H1 (cell line): ENCODE results near the gene OS9. TPM values are rescaled to one million over a fixed set of nuclear protein-coding genes. Genes with fewer than 3 reads are reported as not detected.

Source experiments
- BRCA1 ChIP-seq: IDR thresholded peaks from 2 replicates; pipeline ENCODE4 v1.6.1; 2012; ENCODE audit warnings: low read depth, low read length, improper control_type of control experiment
- CBX5 ChIP-seq: fragments of 300-800, 300-1000 bp; sonication (generic); IDR thresholded peaks from 2 replicates; pipeline ENCODE4 v1.7.1; 2016; ENCODE audit warnings: antibody characterized with exemption, low read length, low read depth
- CTBP2 ChIP-seq: IDR thresholded peaks from 2 replicates; pipeline ENCODE4 v1.7.0; 2011; ENCODE audit warnings: borderline replicate concordance, mild to moderate bottlenecking, moderate library complexity, mixed read lengths, low read length; ENCODE audit not compliant: insufficient read depth, insufficient read length
- EGR1 ChIP-seq: IDR thresholded peaks from 2 replicates; pipeline ENCODE4 v1.6.1; 2011; ENCODE audit warnings: low read depth, low read length, borderline replicate concordance
- EP300 ChIP-seq, 2 experiments: IDR thresholded peaks; 1 replicate in 1 of 2; 2 replicates in 1 of 2; pipeline ENCODE4 v1.6.1; 2011 to 2012; ENCODE audit warnings: low read depth in 2 of 2, low read length in 2 of 2, mild to moderate bottlenecking in 2 of 2, borderline replicate concordance in 1 of 2, inconsistent platforms in 1 of 2, moderate library complexity in 1 of 2
- GABPA ChIP-seq: IDR thresholded peaks from 2 replicates; pipeline ENCODE4 v1.6.1; 2011; ENCODE audit warnings: mild to moderate bottlenecking, low read length, moderate library complexity, borderline replicate concordance; ENCODE audit not compliant: insufficient read depth
- GTF2F1 ChIP-seq: IDR thresholded peaks from 2 replicates; pipeline ENCODE4 v1.6.1; 2012; ENCODE audit warnings: low read depth, low read length, improper control_type of control experiment, borderline replicate concordance
- HDAC2 ChIP-seq, 2 experiments: fragments of 300-600 bp in 1 of 2; sonication (generic) in 1 of 2; IDR thresholded peaks; 2 replicates each; pipeline ENCODE4 v1.6.1; 2011 to 2012; ENCODE audit warnings: low read depth in 2 of 2, low read length in 2 of 2, mild to moderate bottlenecking in 2 of 2, moderate library complexity in 2 of 2, borderline replicate concordance in 1 of 2, inconsistent platforms in 1 of 2
- JUN ChIP-seq: IDR thresholded peaks from 2 replicates; pipeline ENCODE4 v1.6.1; 2011; ENCODE audit warnings: low read depth, mild to moderate bottlenecking, improper control_type of control experiment, low read length
- KDM5A ChIP-seq: fragments of 200-600 bp; IDR thresholded peaks from 2 replicates; pipeline ENCODE4 v1.7.1; 2012; ENCODE audit warnings: mild to moderate bottlenecking, low read length, inconsistent platforms, mixed read lengths
- MAFK ChIP-seq: IDR thresholded peaks from 2 replicates; pipeline ENCODE4 v1.6.1; 2012; ENCODE audit warnings: low read depth, mild to moderate bottlenecking, improper control_type of control experiment, low read length
- PHF8 ChIP-seq: fragments of 200-600 bp; sonication (generic); conservative IDR thresholded peaks from 2 replicates; pipeline ENCODE4 v1.7.1; 2012; ENCODE audit warnings: low read depth, mild to moderate bottlenecking, inconsistent platforms, low read length, moderate library complexity
- POLR2A ChIP-seq, 2 experiments: IDR thresholded peaks; 1 replicate in 1 of 2; 2 replicates in 1 of 2; pipeline ENCODE4 v1.6.1; 2011; ENCODE audit warnings: low read depth in 2 of 2, low read length in 2 of 2, mild to moderate bottlenecking in 2 of 2; ENCODE audit errors: control extremely low read depth in 1 of 2
- POU5F1 ChIP-seq: IDR thresholded peaks from 2 replicates; pipeline ENCODE4 v1.6.1; 2011; ENCODE audit warnings: low read depth, mild to moderate bottlenecking, low read length, moderate library complexity
- RBBP5 ChIP-seq: IDR thresholded peaks from 2 replicates; pipeline ENCODE4 v1.7.1; 2012; ENCODE audit warnings: low read depth, mild to moderate bottlenecking, inconsistent platforms, low read length, moderate library complexity, borderline replicate concordance
- RFX5 ChIP-seq: IDR thresholded peaks from 2 replicates; pipeline ENCODE4 v1.6.1; 2011; ENCODE audit warnings: low read depth, low read length, improper control_type of control experiment, borderline replicate concordance
- RXRA ChIP-seq: IDR thresholded peaks from 2 replicates; pipeline ENCODE4 v1.6.1; 2011; ENCODE audit warnings: low read depth, mild to moderate bottlenecking, low read length, moderate library complexity; ENCODE audit not compliant: insufficient read depth
- SIN3A ChIP-seq, 2 experiments: IDR thresholded peaks in 1 of 2; conservative IDR thresholded peaks in 1 of 2; 2 replicates each; pipeline ENCODE4 v1.6.1; 2011 to 2012; ENCODE audit warnings: low read length in 2 of 2, improper control_type of control experiment in 1 of 2, low read depth in 1 of 2, mild to moderate bottlenecking in 1 of 2
- SIRT6 ChIP-seq: IDR thresholded peaks from one replicate; pipeline ENCODE4 v1.7.1; 2012; ENCODE audit warnings: low read length, inconsistent platforms
- SP1 ChIP-seq: IDR thresholded peaks from 2 replicates; pipeline ENCODE4 v1.6.1; 2011; ENCODE audit warnings: low read depth, low read length
- SP4 ChIP-seq: IDR thresholded peaks from 2 replicates; pipeline ENCODE4 v1.6.1; 2012; ENCODE audit warnings: low read length, inconsistent platforms
- SRF ChIP-seq: IDR thresholded peaks from 2 replicates; pipeline ENCODE4 v1.6.1; 2011; ENCODE audit warnings: mild to moderate bottlenecking, low read depth, low read length, moderate library complexity
- TEAD4 ChIP-seq: IDR thresholded peaks from 2 replicates; pipeline ENCODE4 v1.6.1; 2012; ENCODE audit warnings: low read depth, low read length, inconsistent platforms, mixed read lengths
- ZNF274 ChIP-seq: IDR thresholded peaks from 2 replicates; pipeline ENCODE4 v1.7.0; 2012; ENCODE audit warnings: low read length, borderline replicate concordance; ENCODE audit errors: extremely low read depth
- polyA plus RNA-seq, 7 experiments: library from polyadenylated mRNA; depleted of rRNA in 3 of 7; stranded (reverse) in 5 of 7; unstranded in 2 of 7; fragments of >200 nt in 5 of 7; fragments of 200-250 nt in 2 of 7; gene quantifications; 1 replicate in 5 of 7; 2 replicates in 1 of 7; 4 replicates in 1 of 7; pipeline versions ENCODE4 v1.2.1 to v1.2.3, GENCODE V29; 2011 to 2013; ENCODE audit warnings: missing spikeins in 2 of 7, mixed read lengths in 2 of 7
- total RNA-seq: library from RNA; stranded (reverse); fragmentation: NEBNext Ultra II Directional; extraction: Animal tissue kit (Norgen Biotek cat#: 25700); gene quantifications from 2 replicates; pipeline ENCODE4 v1.2.1, GENCODE V29; 2021
- TF ChIP-seq, protein P1 (sequence below): IDR thresholded peaks from 2 replicates; pipeline ENCODE4 v1.6.1; 2011; ENCODE audit warnings: low read depth, mild to moderate bottlenecking, low read length; ENCODE audit not compliant: insufficient read depth

OS9 gene
- total and polyA plus RNA-seq, 2 of the 8 experiments (the other 6 are each of a cell fraction or from before 2014, with no cell fraction given) = 71.0 to 108 TPM

- TF ChIP-seq POU5F1 (no peak), ZNF274 (no peak), KDM5A (no peak), CBX5 (no peak), POLR2A (IDR thresholded peaks at IDR 0.05; ENCODE audit: control extremely low read depth in 1 of 2, low read depth in 2 of 2, low read length in 2 of 2) (no peak), RBBP5 (0 out of 2 replicates have a peak, but pooled peaks have one; percentile 33), EP300 (IDR thresholded peaks at IDR 0.05; ENCODE audit: borderline replicate concordance in 1 of 2, low read depth in 2 of 2, low read length in 2 of 2) (no peak), RFX5 (no peak), MAFK (no peak), GABPA (no peak), CTBP2 (no peak), BRCA1 (no peak), TEAD4 (no peak), PHF8 (no peak), SIN3A (conservative IDR thresholded peaks at IDR 0.05 in 1 of 2, IDR thresholded peaks at IDR 0.05 in 1 of 2; ENCODE audit: low read depth in 1 of 2, low read length in 2 of 2) (peak; percentile 85 to 95; a peak in 2 of 4 replicates), SP4 (no peak), RXRA (0 out of 2 replicates have a peak, but pooled peaks have one; percentile 39), EGR1 (no peak), SRF (no peak), SP1 (no peak), HDAC2 (IDR thresholded peaks at IDR 0.05; ENCODE audit: borderline replicate concordance in 1 of 2, low read depth in 2 of 2, low read length in 2 of 2) (no peak), GTF2F1 (no peak), SIRT6 (no peak), JUN (no peak)
- TF ChIP-seq, protein P1, sequence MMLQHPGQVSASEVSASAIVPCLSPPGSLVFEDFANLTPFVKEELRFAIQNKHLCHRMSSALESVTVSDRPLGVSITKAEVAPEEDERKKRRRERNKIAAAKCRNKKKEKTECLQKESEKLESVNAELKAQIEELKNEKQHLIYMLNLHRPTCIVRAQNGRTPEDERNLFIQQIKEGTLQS = no peak
Measured at GRCh38 chr12:57727758-57728395, 33.9 kb downstream of the OS9 start (continued).
